GM18870 (cell line): ENCODE results near the gene ARID5B.

Source experiments
- ATAC-seq: cut with Tn5 transposase; IDR thresholded peaks from one replicate; pipeline ENCODE4 v1.9.1; 2021; ENCODE audit warnings: moderate library complexity; ENCODE audit not compliant: unreplicated experiment

ARID5B gene

GRCh38 chr10:62007145-62007544 lies 105.6 kb downstream of the ARID5B start:
- ATAC-seq = no peak

GRCh38 chr10:62008196-62008595 lies 106.7 kb downstream of the ARID5B start:
- ATAC-seq = no peak

GRCh38 chr10:62008946-62009345 lies 107.4 kb downstream of the ARID5B start:
- ATAC-seq = no peak

GRCh38 chr10:62010366-62010765 lies 108.9 kb downstream of the ARID5B start:
- ATAC-seq = no peak

GRCh38 chr10:62011558-62011957 lies 110.1 kb downstream of the ARID5B start:
- no peak for ATAC-seq

- ATAC-seq = no peak
Measured at GRCh38 chr10:62012318-62012717, 110.8 kb downstream of the ARID5B start.

- no peak for ATAC-seq
Measured at GRCh38 chr10:62014510-62014909, 113.0 kb downstream of the ARID5B start.

- no peak for ATAC-seq
Measured at GRCh38 chr10:62015994-62016393, 114.5 kb downstream of the ARID5B start.

- ATAC-seq = peak; percentile 65
Measured at GRCh38 chr10:62016623-62017490, 115.4 kb downstream of the ARID5B start.

- no peak for ATAC-seq
Measured at GRCh38 chr10:62017491-62017870, 116.0 kb downstream of the ARID5B start.

- ATAC-seq = no peak
Measured at GRCh38 chr10:62018131-62018911, 116.8 kb downstream of the ARID5B start.

- no peak for ATAC-seq
Measured at GRCh38 chr10:62019013-62019684, 117.7 kb downstream of the ARID5B start.

- ATAC-seq = no peak
Measured at GRCh38 chr10:62019685-62020359, 118.3 kb downstream of the ARID5B start.

- ATAC-seq = no peak
Measured at GRCh38 chr10:62021128-62021665, 119.7 kb downstream of the ARID5B start.

GRCh38 chr10:62021978-62022802 lies 120.7 kb downstream of the ARID5B start:
- ATAC-seq = no peak

GRCh38 chr10:62022830-62023229 lies 121.3 kb downstream of the ARID5B start:
- ATAC-seq = no peak

- ATAC-seq = no peak
Measured at GRCh38 chr10:62023329-62023728, 121.8 kb downstream of the ARID5B start.

- ATAC-seq = no peak
Measured at GRCh38 chr10:62024026-62024701, 122.7 kb downstream of the ARID5B start.

GRCh38 chr10:62025134-62025794 lies 123.8 kb downstream of the ARID5B start:
- ATAC-seq = no peak
